HG03521 (cell line): Measurements from ENCODE around the gene WDR45B.
"Not testable (repeated sequence)": the region's sequence is repeated elsewhere in the genome, so short reads cannot be mapped to it uniquely, and the experiment has no call there.

Source experiments
- ATAC-seq: cut with Tn5 transposase; IDR thresholded peaks from one replicate; pipeline ENCODE4 v1.9.1; 2021; ENCODE audit warnings: mild to moderate bottlenecking, moderate library complexity; ENCODE audit not compliant: unreplicated experiment

Gene WDR45B

GRCh38 chr17:82588266-82589175 is 59.7 kb downstream of the WDR45B start:
- ATAC-seq: no peak

- ATAC-seq: no peak
Observed at GRCh38 chr17:82587234-82588086, 60.8 kb downstream of the WDR45B start.

DNA sequence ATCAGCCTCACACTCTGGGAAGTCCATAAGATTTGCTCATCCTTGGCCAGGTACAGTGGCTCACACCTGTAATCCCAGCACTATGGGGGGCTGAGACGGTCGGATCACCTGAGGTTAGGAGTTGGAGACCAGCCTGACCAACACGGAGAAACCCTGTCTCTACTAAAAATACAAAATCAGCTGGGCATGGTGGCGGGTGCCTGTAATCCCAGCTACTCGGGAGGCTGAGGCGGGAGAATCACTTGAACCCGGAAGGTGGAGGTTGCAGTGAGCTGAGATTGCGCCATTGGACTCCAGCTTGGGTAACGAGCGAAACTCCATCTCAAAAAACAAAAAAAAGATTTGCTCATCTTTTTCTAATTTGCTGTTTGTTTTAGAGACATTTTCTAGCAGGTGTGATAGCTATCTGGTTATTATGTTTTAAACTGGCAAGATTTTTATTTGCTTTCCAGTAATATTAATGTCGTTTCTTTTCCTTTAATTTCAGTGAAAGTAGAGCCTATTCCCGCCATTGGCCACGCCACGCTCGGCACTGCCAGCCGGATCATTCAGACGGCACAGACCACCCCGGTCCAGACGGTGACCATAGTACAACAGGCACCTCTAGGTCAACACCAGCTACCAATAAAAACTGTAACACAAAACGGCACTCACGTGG is 61.5 kb downstream of the WDR45B start:
- no peak for ATAC-seq

DNA sequence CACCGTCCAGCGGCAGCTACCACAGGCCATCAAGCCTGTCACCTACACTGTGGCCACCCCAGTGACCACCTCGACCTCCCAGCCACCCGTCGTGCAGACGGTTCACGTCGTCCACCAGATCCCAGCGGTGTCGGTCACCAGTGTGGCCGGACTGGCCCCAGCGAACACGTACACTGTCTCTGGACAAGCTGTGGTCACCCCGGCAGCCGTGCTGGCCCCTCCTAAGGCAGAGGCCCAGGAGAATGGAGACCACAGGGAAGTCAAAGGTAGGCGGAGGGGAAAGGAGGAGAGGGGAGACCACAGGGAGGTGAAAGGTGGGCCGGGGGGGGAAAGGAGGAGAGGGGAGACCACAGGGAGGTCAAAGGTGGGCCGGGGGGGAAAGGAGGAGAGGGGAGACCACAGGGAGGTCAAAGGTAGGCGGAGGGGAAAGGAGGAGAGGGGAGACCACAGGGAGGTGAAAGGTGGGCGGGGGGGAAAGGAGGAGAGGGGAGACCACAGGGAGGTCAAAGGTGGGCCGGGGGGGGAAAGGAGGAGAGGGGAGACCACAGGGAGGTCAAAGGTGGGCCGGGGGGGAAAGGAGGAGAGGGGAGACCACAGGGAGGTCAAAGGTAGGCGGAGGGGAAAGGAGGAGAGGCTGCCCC is 62.2 kb downstream of the WDR45B start:
- ATAC-seq: not testable (repeated sequence)

DNA sequence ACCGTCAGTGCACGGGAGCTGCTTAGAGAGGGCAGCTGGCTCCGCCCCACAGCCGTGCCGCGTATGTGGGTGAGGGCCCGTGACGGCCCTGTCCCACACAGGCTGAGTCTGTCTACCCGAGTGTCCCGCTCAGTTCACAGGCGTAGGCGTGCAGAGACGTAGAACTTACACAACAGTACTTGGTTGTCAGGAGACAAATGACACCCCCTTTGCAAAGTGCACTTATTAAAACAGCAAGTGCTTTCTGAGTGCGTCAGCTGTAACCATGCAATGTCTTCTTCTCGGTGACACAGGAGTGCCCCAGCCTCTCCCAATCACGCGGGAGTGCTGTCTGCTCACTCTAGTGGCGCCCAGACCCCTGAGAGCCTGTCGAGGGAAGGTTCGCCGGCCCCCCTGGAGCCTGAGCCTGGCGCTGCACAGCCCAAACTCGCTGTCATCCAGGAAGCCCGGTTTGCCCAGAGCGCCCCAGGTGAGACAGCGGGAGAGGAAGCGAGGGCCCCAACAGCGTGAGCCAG is 64.5 kb downstream of the WDR45B start:
- ATAC-seq: no peak

DNA sequence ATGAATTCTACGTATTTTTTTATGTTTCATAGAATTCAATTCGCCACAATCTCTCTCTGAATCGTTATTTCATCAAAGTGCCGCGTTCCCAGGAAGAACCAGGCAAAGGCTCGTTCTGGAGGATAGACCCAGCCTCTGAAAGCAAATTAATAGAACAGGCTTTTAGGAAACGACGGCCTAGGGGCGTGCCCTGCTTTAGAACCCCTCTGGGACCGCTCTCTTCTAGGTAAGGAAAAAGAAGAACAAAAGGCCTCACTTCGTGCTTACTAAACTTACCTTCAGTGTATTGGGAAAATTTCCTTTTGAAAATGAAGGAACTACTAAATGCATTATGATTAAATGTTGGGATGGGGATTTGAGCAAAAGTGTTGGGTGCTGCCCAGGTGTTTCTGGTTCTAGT is 65.5 kb downstream of the WDR45B start:
- ATAC-seq: no peak

DNA sequence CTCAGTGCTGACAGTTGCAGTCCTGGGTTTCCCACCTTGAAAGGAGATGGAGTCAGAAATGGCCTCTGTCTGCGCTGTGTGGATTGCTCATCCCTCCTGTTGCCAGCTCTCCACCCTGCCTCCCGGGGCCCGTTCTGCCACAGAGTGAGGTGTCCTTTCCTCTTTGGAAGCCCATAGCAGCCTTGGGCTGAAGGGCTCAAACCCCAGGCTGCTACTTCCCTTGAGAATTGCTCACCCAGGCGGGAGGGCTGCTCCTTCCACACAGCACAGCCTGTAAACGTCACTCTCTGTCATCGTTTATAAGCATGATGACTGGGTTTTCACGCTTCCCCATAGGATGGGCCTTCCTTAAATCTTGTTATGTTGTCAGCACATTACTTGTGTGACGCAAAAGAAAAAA is 66.0 kb downstream of the WDR45B start:
- ATAC-seq: no peak

GRCh38 chr17:82579969-82580368 is 68.3 kb downstream of the WDR45B start:
- not testable (repeated sequence) for ATAC-seq

DNA sequence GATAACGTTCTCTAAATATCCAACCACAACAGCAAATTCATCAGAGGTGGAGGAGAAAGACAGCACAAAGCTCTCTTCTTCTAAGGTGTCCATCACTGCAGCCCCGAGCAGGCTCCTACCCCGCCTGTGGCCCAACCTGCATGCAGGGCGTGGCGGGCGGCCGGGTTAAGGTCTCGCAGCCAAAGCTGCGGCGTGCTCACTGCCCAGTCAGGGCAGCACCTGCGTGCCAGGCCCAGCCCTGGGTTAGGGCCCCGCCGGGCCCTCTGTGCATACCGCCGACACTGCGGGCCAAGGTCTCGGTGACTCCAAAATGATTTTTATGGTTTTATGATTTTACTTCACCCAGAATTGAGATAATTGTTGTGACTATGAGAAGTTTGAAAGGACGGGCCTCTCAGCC is 70.9 kb downstream of the WDR45B start:
- ATAC-seq: no peak

DNA sequence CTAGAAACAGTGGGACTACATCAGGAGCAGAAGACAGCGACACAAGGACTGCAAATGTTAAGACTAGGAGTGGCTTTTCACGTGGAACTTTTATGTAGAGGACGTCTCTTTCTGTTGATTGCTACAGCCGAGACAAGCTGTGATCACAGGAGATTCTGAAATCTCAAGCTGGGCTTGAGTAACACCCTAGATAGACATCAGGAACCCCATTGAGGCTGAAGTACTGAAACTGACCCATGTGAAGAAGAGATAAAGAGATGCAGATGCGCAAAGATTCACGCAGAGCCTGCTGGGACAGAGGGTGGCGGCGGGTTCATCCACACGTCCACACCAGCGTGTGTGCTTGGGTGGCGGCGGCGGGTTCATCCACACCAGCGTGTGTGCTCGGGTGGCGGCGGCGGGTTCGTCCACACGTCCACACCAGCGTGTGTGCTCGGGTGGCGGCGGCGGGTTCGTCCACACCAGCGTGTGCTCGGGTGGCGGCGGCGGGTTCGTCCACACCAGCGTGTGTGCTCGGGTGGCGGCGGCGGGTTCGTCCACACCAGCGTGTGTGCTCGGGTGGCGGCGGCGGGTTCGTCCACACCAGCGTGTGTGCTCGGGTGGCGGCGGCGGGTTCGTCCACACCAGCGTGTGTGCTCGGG is 72.5 kb downstream of the WDR45B start:
- ATAC-seq: not testable (repeated sequence)

DNA sequence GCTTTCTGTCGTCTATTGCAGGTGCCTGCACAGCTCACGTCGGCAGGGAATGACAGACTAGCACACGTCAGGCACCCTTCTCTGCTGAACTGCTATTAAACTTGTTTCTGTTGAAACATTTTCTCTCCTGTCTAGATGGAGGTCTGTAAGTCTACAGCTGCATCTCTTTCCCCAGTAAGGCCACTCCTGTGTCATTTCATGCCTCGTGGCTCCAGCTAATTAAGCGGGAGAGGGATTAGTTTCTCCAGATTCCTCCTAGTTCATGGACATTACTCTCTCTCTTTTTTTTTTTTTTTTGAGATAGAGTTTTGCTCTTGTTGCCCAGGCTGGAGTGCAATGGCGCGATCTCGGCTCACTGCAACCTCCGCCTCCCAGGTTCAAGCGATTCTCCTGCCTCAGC is 74.2 kb downstream of the WDR45B start:
- ATAC-seq: no peak

DNA sequence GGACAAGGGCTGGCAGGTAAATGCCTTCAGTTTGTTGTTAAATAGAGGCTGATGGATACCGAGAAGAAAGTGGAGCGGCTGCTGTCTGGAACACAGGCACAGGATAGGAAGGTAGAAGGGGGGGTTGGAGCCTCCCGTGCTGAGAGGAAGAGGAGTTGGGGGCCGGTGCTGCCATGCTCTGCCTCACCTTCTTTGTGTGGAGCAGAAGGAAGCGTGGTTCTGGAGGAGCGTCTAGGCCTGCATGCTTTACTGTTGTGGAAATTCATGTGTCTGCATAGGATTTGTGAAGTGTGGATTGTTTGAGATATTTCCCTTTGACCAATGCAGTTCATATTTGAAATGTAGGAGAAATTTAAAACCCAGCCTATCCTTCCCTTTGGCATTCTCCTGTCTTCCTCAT is 76.4 kb downstream of the WDR45B start:
- ATAC-seq: no peak

DNA sequence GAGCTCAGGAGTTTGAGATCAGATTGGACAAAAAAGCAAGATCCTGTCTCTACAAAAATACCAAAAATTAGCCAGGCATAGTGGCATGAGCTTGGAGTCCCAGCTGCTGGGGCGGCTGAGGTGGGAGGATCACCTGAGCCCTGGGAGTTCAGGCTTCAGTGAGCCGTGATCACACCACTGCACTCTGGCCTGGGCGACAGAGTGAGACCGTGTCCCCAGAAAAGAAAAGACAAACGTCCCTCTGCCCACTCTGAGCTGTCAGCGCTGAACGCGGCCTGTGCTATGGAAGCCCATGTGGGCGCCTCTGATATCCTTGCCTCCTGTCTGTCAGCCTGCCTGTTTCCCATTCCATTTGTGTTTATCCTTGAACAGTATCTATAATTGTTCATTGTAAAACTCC is 78.0 kb downstream of the WDR45B start:
- ATAC-seq: no peak

DNA sequence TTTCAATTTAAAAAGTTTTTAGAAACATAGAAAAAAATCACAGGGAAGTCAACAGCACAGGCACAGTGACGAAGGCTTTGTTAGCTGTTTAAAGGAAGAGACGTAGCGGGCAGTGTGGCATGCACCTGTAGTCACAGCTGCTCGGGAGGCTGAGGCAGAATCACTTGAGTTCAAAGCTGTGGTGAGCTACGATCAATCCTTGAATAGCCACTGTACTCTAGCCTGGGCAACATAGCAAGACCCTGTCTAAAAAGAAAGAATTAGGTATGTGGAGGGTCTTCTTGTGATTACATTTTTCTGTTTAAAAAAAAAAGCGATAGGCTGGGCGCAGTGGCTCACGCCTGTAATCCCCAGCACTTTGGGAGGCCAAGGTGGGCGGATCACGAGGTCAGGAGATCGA is 78.6 kb downstream of the WDR45B start:
- ATAC-seq: no peak

- ATAC-seq: no peak
Observed at GRCh38 chr17:82568997-82569393, 79.2 kb downstream of the WDR45B start.

DNA sequence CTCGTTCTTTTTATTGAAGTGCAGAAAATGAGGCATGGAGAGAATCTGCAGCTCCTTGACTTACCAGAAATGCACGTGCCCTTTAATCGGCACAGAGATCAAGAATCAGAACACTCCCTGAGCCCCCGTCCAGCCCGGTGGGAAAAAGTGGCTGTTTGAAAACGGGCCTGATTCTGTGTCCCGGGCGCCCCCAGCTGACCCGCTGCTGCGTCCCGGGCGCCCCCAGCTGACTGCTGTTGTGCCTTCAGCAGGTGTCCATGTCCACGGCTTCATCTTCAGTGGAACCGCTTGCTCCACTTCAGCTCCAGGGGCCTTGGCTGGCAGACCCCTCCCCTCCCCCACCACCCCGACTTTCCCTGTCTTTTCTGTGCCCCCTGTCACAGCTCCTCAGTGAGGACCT is 81.0 kb downstream of the WDR45B start:
- no peak for ATAC-seq

DNA sequence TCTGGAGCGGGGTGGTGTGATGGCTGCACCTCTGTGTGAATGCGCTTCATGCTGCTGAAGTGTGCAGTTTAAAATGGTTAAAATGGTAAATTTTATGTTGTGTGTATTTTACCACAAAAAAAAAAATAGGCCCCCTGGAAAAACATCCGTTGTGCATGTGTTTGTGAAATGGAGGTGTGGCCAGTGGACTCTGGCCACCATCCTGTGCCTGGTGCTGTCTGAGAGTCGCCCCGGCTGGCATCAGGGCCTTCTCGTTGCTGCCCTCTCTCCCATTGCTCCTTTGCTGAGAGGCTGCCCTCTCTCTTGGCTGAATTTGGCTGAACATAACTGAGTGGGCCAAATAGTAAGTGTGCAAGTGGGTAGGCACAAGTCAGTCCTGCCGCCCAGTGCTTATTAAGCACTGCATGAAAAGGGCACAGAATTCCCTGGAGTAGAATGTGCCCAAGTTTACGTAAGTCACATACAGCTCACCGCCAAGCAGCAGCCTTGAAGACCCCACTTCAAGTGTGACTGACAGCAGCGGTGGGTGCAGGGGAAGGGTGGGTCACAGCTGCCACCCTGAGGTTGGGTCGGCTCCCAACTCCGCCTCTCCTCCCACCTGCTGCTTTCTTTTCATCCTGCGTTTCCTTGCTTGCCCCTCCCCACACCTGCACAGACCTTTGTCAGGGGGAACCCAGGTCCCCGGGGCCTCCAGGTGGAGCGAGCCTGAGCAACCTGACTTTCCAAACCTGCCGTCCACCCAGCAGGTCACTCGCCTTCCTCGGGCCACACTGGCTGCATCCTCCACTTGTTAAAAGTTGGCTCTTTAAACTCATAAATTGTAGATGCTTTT is 81.9 kb downstream of the WDR45B start:
- no peak for ATAC-seq

GRCh38 chr17:82565551-82565950 is 82.7 kb downstream of the WDR45B start:
- ATAC-seq: no peak
